Rectal smooth muscle tissue (tissue), 1 donor: Measurements from ENCODE around the gene PCBP3.
"Not testable (repeated sequence)": the region's sequence is repeated elsewhere in the genome, so short reads cannot be mapped to it uniquely, and the experiment has no call there.

Experiments used
- H3K27ac ChIP-seq: one replicate; pipeline ENCODE4 v1.7.0; 2013; ENCODE audit warnings: low read depth, low read length, inconsistent platforms
- H3K27me3 ChIP-seq: one replicate; pipeline ENCODE4 v1.7.0; 2013; ENCODE audit warnings: low read length; ENCODE audit not compliant: control insufficient read depth, insufficient read depth
- H3K36me3 ChIP-seq: one replicate; pipeline ENCODE4 v1.7.0; 2013; ENCODE audit warnings: low read length; ENCODE audit not compliant: control insufficient read depth, insufficient read depth
- H3K4me1 ChIP-seq: one replicate; pipeline ENCODE4 v1.7.0; 2013; ENCODE audit warnings: low read length; ENCODE audit not compliant: control insufficient read depth, insufficient read depth
- H3K4me3 ChIP-seq: one replicate; pipeline ENCODE4 v1.7.0; 2013; ENCODE audit warnings: low read length
- H3K9ac ChIP-seq: one replicate; pipeline ENCODE4 v1.7.0; 2013; ENCODE audit warnings: low read length

Gene PCBP3

DNA sequence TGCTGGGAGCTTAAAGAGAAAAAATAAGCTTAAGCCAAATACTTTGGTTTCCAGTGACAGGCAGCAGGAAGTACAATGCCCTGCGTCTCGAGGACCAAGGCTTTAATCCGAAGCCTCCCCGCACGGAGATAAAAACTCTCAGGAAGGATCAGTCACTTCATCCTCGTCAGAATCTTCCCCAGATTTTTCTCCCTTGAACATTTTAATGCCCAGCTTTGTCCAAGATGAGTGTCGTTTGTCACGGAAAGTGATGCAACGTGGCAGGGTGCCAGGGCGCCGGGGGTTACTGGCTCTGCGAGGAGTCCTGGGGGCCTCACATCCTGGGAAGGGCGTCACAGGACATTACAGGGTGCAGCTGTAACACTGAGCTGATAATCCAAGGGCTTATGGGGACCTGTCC, 25.2 kb upstream of the PCBP3 start:
- Histone ChIP-seq H3K36me3 (no peaks in the 10 kb centered on the region), H3K4me3 (no peak overlapping the region), H3K4me1 (no peaks in the 10 kb centered on the region), H3K27ac (no peak overlapping the region), H3K9ac (no peak overlapping the region), H3K27me3 (no peaks in the 10 kb centered on the region)

DNA sequence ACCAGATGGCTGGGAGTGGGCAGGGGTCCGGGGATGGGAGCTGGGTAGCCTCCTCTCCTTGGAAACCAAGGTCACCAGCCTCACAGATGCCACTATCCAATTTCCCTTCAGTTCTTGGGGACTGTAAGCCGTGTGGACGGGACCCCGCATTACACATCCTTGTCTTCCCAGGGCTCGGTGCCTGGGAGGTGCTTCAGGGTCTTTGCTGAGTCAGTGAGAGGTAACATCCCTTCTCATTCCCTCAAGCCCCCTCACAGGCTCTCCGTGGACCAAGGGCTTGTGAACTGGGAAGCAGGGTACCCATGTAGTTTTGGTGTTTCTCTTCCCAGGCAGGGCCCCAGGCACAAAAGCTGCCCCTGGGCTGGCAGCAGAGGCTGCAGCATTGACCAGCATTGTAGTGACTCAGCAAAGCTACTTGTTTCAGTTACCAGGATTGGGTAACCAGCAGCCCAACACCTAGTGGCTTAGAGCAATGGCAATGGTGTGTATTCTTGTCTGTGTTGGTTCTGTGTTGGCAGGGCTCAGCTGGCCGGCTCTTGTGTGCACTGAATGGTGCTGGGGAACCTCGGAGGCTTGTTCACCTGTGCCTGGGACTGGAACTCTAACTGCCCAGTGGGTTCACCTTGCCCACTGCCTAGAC, 24.6 kb upstream of the PCBP3 start:
- Histone ChIP-seq H3K9ac (no peak overlapping the region), H3K36me3 (no peaks in the 10 kb centered on the region), H3K27me3 (no peaks in the 10 kb centered on the region), H3K4me1 (no peaks in the 10 kb centered on the region), H3K4me3 (no peak overlapping the region), H3K27ac (no peak overlapping the region)

DNA sequence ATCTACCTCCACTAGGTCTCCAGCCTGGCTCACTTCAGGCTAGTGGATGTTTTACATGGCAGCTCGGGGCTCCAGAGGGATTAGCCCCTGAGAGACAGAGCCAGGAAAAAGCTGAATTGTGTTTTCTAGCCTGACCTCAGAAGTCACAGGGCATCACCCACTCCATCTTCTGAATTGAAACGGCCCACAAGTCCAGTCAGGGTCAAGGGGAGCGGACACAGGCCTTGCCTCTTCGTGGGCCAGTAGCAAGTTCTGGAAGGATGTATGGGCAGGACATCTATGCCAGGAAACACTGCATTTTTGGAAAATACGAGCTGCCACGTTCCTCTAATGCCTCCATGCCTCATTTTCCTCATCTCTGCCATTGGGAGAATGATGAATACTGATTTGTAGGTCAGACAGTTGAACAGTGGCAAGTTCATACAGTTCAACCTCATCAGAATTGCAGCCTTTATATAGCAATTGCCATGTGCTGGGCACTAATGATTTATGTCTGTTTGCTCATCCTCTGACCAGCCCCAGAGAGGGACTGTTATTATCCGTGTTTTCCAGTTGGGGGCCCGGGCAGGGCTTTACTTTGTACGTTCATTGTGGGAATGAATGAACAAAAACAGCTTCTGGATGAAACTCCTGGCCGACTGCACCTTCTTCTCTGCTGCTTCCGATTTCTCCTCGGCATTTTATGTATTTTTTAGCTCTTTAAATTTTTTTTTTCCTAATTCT, 23.2 kb upstream of the PCBP3 start:
- H3K4me3 ChIP-seq, result no peak overlapping the region
- no peak overlapping the region for H3K27ac ChIP-seq
- no peaks in the 10 kb centered on the region for H3K36me3 ChIP-seq
- no peaks in the 10 kb centered on the region for H3K27me3 ChIP-seq
- H3K9ac ChIP-seq, result no peak overlapping the region
- no peaks in the 10 kb centered on the region for H3K4me1 ChIP-seq

DNA sequence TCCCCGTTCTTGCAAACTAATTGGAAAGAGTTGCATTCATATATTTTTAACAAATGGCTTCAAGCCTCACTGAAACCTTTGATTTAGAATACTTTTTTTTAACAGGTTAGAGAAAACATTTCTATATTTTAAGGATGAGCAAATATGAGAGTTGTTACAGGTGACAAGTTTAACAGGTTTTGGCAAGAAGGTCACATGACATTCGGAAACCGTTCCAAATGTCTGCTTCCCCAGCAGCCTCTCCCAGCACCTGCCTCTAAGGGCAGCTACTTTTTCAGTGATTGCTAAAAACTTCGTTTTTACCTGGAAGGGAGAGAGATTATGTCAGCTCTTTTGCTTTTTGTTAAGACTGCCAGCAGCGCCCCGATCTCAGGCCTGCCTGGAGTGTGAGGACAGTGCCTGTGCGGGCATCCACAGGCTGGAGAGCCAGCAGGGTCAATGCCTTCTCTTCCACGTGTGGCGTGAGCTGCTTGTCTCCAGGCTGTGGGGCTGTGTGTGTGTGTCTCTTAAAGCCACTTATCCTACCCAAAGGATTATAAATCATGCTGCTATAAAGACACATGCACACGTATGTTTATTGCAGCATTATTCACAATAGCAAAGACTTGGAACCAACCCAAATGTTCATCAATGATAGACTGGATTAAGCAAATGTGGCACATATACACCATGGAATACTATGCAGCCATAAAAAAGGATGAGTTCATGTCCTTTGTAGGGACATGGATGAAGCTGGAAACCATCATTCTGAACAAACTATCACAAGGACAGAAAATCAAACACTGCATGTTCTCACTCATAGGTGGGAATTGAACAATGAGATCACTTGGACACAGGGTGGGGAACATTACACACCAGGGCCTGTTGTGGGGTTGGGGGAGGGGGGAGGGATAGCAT, 21.8 kb upstream of the PCBP3 start:
- not testable (repeated sequence) for H3K4me3 ChIP-seq, H3K4me1 ChIP-seq, H3K9ac ChIP-seq, H3K27me3 ChIP-seq, H3K27ac ChIP-seq, H3K36me3 ChIP-seq

DNA sequence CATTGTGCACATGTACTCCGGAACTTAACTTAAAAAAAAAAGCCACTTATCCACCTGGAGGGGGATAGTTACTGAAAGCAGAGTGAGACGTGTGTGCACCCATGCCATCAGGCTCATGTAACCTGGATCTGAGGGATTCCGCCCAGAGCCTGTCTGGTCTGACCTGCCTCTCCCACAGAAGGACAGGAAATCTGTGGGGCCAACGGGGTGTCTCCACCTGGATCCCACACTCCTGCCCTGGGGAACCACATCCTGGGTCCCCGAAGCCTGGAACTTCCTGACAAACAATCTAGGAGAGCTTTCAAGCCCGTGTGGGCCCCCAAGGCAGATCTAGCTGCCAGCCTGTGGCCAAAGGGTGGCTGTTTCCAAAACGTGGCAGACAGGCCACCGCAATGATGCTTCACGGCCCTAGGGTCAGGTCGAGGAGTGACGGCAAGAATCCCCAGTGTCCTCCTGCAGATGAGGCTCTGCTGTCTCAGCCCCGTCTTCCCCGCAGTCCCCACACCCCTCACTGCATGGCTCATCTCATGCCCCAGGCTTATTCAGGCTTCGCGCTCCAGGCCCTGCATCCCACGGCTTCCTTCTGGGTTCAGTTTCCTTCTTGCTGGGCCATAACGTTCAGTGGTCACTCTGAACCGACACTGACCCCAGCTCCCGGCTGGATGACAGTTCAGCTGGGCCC, 21.0 kb upstream of the PCBP3 start:
- H3K27me3 ChIP-seq, result no peaks in the 10 kb centered on the region
- no peak overlapping the region for H3K4me3 ChIP-seq
- H3K4me1 ChIP-seq, result no peaks in the 10 kb centered on the region
- no peaks in the 10 kb centered on the region for H3K36me3 ChIP-seq
- no peak overlapping the region for H3K9ac ChIP-seq
- H3K27ac ChIP-seq, result no peak overlapping the region

DNA sequence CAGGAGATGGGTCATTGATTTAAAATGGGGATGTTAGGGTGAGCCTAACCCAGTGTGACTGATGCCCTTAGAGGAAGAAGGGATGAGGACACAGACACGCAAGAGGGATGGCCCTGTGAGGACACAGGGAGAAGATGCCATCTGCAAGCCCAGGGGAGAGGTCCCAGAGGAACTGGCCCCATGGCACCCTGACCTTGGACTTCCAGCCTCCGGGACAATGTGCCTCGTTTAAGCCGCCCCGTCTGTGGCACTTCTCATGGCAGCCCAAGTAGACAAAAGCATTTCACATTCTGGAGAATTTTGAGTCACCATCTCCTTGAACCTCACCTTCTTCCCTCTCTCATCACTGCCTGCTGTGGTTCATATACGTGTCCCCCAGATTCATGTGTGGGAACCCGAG, 20.1 kb upstream of the PCBP3 start:
- no peak overlapping the region for H3K4me3 ChIP-seq
- H3K9ac ChIP-seq, result no peak overlapping the region
- H3K27me3 ChIP-seq, result no peaks in the 10 kb centered on the region
- H3K36me3 ChIP-seq, result no peaks in the 10 kb centered on the region
- no peaks in the 10 kb centered on the region for H3K4me1 ChIP-seq
- H3K27ac ChIP-seq, result no peak overlapping the region

DNA sequence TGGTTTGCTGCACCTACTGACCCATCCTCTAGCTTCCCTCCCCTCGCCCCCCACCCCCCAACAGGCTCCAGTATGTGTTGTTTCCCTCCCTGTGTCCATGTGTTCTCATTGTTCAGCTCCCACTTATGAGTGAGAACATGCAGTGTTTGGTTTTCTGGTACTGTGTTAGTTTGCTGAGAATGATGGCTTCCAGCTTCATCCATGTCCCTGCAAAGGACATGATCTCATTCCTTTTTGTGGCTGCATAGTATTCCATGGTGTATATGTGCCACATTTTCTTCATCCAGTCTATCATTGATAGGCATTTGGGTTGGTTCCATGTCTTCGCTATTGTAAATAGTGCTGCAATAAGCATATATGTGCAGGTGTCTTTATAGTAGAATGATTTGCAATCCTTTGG, 17.4 kb upstream of the PCBP3 start:
- not testable (repeated sequence) for H3K36me3 ChIP-seq, H3K27ac ChIP-seq, H3K4me3 ChIP-seq, H3K27me3 ChIP-seq, H3K9ac ChIP-seq, H3K4me1 ChIP-seq

DNA sequence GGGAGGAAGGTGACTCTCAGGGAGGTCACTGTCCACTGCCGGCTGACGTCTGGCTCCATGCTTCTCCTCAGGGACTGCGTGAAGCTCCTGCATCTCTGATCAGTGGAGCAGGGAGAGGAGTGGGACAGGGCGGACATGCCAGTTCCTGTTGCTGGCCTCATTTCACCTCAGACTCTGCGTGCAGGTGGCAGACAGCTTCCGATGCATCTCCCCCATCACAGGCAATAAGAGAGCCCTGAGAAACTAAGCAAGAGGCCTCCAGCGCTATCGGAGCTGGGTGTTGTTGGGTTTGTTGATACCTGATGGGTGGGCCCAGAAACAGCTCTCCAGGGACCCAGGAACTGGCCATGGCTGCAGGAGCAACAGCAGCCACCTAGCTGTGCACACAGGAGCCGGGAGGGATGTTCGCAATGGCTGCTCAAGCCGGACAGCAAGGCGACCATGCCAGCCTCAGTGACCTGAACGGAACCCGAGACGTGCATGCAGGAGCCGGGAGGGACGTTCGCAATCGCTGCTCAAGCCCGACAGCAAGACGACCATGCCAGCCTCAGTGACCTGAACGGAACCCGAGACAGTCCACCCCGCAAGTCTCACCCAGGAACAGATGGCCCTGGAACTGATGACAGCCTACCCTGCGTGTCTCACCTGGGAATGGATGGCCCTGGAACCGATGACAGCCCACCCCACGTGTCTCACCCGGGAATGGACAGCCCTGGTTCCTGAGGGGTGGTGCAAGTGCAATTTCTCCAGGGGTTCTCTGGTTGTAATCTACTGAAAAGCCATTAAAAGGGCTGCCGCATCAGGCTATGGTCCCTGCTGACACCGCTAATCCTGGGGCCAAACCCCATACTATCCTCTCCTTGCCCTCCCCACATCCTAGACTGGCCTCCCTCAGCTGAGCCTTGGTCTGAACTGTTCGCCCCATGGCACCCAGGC, 14.2 kb upstream of the PCBP3 start:
- H3K27me3 ChIP-seq, result no peaks in the 10 kb centered on the region
- H3K9ac ChIP-seq, result no peak overlapping the region
- H3K27ac ChIP-seq, result no peak overlapping the region
- H3K4me1 ChIP-seq, result no peaks in the 10 kb centered on the region
- H3K36me3 ChIP-seq, result no peaks in the 10 kb centered on the region
- H3K4me3 ChIP-seq, result no peak overlapping the region

DNA sequence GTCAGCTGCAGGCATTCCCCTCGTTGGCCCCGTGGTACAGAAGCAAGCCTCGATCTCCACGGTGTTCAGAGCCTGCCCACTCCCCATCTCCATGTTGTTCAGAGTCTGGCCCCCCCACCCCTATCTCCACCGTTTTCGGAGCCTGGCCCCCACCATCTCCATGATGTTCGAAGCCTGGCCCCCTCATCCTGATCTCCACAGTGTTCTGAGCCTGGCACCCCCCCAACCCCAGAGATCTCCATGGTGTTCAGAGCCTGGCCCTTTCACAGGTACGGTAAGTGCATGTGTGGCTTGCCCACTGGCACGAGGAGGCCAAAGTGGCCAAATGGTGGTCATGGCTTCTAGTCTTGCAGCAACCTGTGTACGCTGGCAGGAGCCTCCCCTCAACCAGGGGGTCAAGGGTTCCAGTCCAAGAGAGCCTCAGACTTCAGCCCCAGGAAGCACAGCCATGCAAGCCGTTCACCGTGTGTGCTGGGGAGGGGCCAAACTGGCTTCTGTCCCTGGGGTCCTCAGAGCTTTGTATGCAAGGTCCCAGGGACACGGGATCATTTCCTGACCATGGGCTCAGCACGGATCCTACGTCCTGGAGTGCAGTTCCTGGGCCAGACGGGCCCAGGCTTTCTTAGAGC, 13.3 kb upstream of the PCBP3 start:
- Histone ChIP-seq H3K4me1 (no peaks in the 10 kb centered on the region), H3K9ac (no peak overlapping the region), H3K4me3 (no peak overlapping the region), H3K36me3 (no peaks in the 10 kb centered on the region), H3K27me3 (no peaks in the 10 kb centered on the region), H3K27ac (no peak overlapping the region)

DNA sequence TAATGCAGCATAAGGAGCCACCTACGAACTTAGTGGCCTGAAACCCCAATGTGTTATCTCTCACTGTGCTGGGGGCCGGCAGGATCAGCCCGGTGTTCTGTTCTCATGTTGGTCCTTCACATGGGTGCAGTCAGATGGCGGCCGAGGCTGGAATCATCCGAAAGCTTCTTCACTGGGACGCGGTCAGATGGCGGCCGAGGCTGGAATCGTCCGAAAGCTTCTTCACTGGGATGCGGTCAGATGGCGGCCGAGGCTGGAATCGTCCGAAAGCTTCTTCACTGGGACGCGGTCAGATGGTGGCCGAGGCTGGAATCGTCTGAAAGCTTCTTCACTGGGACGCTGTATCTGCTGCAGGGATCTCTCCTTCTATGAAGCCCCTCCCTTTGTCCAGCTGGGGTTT, 12.6 kb upstream of the PCBP3 start:
- Histone ChIP-seq H3K27ac (no peak overlapping the region), H3K4me1 (no peaks in the 10 kb centered on the region), H3K4me3 (no peak overlapping the region), H3K36me3 (no peaks in the 10 kb centered on the region), H3K9ac (no peak overlapping the region), H3K27me3 (no peaks in the 10 kb centered on the region)

DNA sequence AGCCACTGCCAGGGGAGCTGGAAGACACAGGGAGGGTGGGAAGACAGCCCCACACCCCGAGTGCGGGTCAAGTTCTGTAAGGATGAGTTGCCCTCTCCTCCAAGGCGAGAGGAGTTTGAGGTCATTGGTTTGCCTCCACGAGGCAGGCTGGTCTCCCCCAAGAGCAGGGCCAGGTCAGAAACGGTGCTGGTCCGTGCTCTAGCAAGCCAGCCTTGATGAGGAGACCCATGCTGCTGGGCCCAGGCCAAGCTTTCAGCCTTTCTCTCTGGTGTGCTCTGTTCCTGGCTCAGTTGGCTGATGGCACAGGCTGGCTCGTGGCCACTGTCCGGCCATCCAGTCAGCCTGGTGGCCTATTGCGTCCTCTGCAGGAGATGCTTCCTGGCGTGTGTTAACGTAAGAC, 12.0 kb upstream of the PCBP3 start:
- Histone ChIP-seq H3K27ac (no peak overlapping the region), H3K4me3 (no peak overlapping the region), H3K27me3 (no peaks in the 10 kb centered on the region)

More for the DNA sequence above, 12.0 kb upstream of the PCBP3 start:
- H3K4me1 ChIP-seq, result no peaks in the 10 kb centered on the region
- H3K36me3 ChIP-seq, result no peaks in the 10 kb centered on the region
- no peak overlapping the region for H3K9ac ChIP-seq
